ENCODE data around the gene MS4A4A. TPM values are rescaled to one million over a fixed set of nuclear protein-coding genes. Genes with fewer than 3 reads are reported as not detected.

The MS4A4A gene
- 0.57 TPM for polyA plus RNA-seq (2012; ENCODE audit: missing spikeins)

- FAIRE-seq: peak; percentile 61
- no peak for DNase-seq (ENCODE audit: insufficient read length)
- TF ChIP-seq TAF1 (IDR thresholded peaks at IDR 0.05; ENCODE audit: borderline replicate concordance, low read depth, low read length) (no peak), POLR2A (IDR thresholded peaks at IDR 0.05; ENCODE audit: low read depth, low read length) (no peak), POLR2AphosphoS5 (IDR thresholded peaks at IDR 0.05; ENCODE audit: low read depth, low read length) (no peak)
Observed at GRCh38 chr11:60280412-60280811, at the start of gene MS4A4A. TSS of gene MS4A4A (plus strand) at chr11:60280666. CDS start at chr11:60280676, 10 bp downstream.

- no peak for DNase-seq (ENCODE audit: insufficient read length)
- FAIRE-seq: no peak
- TF ChIP-seq POLR2AphosphoS5 (IDR thresholded peaks at IDR 0.05; ENCODE audit: low read depth, low read length) (no peak), TAF1 (IDR thresholded peaks at IDR 0.05; ENCODE audit: borderline replicate concordance, low read depth, low read length) (no peak), POLR2A (IDR thresholded peaks at IDR 0.05; ENCODE audit: low read depth, low read length) (no peak)
Observed at GRCh38 chr11:60230681-60231080, 49.8 kb upstream of the MS4A4A start.

- TF ChIP-seq POLR2AphosphoS5 (IDR thresholded peaks at IDR 0.05; ENCODE audit: low read depth, low read length) (no peak), TAF1 (IDR thresholded peaks at IDR 0.05; ENCODE audit: borderline replicate concordance, low read depth, low read length) (no peak), POLR2A (IDR thresholded peaks at IDR 0.05; ENCODE audit: low read depth, low read length) (no peak)
- no peak for FAIRE-seq
- no peak for DNase-seq (ENCODE audit: insufficient read length)
Observed at GRCh38 chr11:60235321-60235720, 45.1 kb upstream of the MS4A4A start.

- DNase-seq (ENCODE audit: insufficient read length) (no peak), FAIRE-seq (peak; percentile 17)
- TF ChIP-seq POLR2AphosphoS5 (IDR thresholded peaks at IDR 0.05; ENCODE audit: low read depth, low read length) (no peak), POLR2A (IDR thresholded peaks at IDR 0.05; ENCODE audit: low read depth, low read length) (no peak), TAF1 (IDR thresholded peaks at IDR 0.05; ENCODE audit: borderline replicate concordance, low read depth, low read length) (no peak)
Observed at GRCh38 chr11:60240662-60241061, 39.8 kb upstream of the MS4A4A start.

GRCh38 chr11:60241786-60242185 lies 38.7 kb upstream of the MS4A4A start:
- no peak for TF ChIP-seq POLR2A (IDR thresholded peaks at IDR 0.05; ENCODE audit: low read depth, low read length)
- TF ChIP-seq TAF1 (IDR thresholded peaks at IDR 0.05; ENCODE audit: borderline replicate concordance, low read depth, low read length): no peak
- TF ChIP-seq POLR2AphosphoS5 (IDR thresholded peaks at IDR 0.05; ENCODE audit: low read depth, low read length): no peak
- DNase-seq (ENCODE audit: insufficient read length): no peak
- no peak for FAIRE-seq

- TF ChIP-seq POLR2A (IDR thresholded peaks at IDR 0.05; ENCODE audit: low read depth, low read length) (no peak), POLR2AphosphoS5 (IDR thresholded peaks at IDR 0.05; ENCODE audit: low read depth, low read length) (no peak)
- DNase-seq (ENCODE audit: insufficient read length) (no peak), FAIRE-seq (peak; percentile 89)
Observed at GRCh38 chr11:60242740-60243239, 37.7 kb upstream of the MS4A4A start, which contains the start of gene MS4A4E. TSS of gene MS4A4E (minus strand) at chr11:60243137. CDS start at chr11:60230055, 13,082 bp downstream.

- DNase-seq (ENCODE audit: insufficient read length) (no peak), FAIRE-seq (peak; percentile 97)
- TF ChIP-seq POLR2AphosphoS5 (IDR thresholded peaks at IDR 0.05; ENCODE audit: low read depth, low read length) (no peak), POLR2A (IDR thresholded peaks at IDR 0.05; ENCODE audit: low read depth, low read length) (no peak), TAF1 (IDR thresholded peaks at IDR 0.05; ENCODE audit: borderline replicate concordance, low read depth, low read length) (no peak)
Observed at GRCh38 chr11:60251485-60252212, 28.8 kb upstream of the MS4A4A start.

- FAIRE-seq (peak; percentile 36), DNase-seq (ENCODE audit: insufficient read length) (no peak)
- TF ChIP-seq TAF1 (IDR thresholded peaks at IDR 0.05; ENCODE audit: borderline replicate concordance, low read depth, low read length) (no peak), POLR2AphosphoS5 (IDR thresholded peaks at IDR 0.05; ENCODE audit: low read depth, low read length) (no peak), POLR2A (IDR thresholded peaks at IDR 0.05; ENCODE audit: low read depth, low read length) (no peak)
Observed at GRCh38 chr11:60252213-60253108, 28.0 kb upstream of the MS4A4A start.

- DNase-seq (ENCODE audit: insufficient read length) (no peak), FAIRE-seq (peak; percentile 84)
- TF ChIP-seq POLR2A (IDR thresholded peaks at IDR 0.05; ENCODE audit: low read depth, low read length) (no peak), POLR2AphosphoS5 (IDR thresholded peaks at IDR 0.05; ENCODE audit: low read depth, low read length) (no peak), TAF1 (IDR thresholded peaks at IDR 0.05; ENCODE audit: borderline replicate concordance, low read depth, low read length) (no peak)
Observed at GRCh38 chr11:60257956-60258722, 22.3 kb upstream of the MS4A4A start.

- DNase-seq (ENCODE audit: insufficient read length): no peak
- peak; percentile 53 for FAIRE-seq
- TF ChIP-seq POLR2A (IDR thresholded peaks at IDR 0.05; ENCODE audit: low read depth, low read length) (no peak), POLR2AphosphoS5 (IDR thresholded peaks at IDR 0.05; ENCODE audit: low read depth, low read length) (no peak), TAF1 (IDR thresholded peaks at IDR 0.05; ENCODE audit: borderline replicate concordance, low read depth, low read length) (no peak)
Observed at GRCh38 chr11:60261014-60261413, 19.5 kb upstream of the MS4A4A start.

GRCh38 chr11:60263402-60263801 lies 17.1 kb upstream of the MS4A4A start:
- DNase-seq (ENCODE audit: insufficient read length): no peak
- FAIRE-seq: peak; percentile 33

More at GRCh38 chr11:60263402-60263801, 17.1 kb upstream of the MS4A4A start:
- TF ChIP-seq POLR2A (IDR thresholded peaks at IDR 0.05; ENCODE audit: low read depth, low read length): no peak
- no peak for TF ChIP-seq TAF1 (IDR thresholded peaks at IDR 0.05; ENCODE audit: borderline replicate concordance, low read depth, low read length)
- no peak for TF ChIP-seq POLR2AphosphoS5 (IDR thresholded peaks at IDR 0.05; ENCODE audit: low read depth, low read length)
